NT2/D1 (cell line): ENCODE measurements around the gene FYCO1.

Experiments
- DNase-seq: peaks from one replicate; pipeline ENCODE4 v3.0.0-alpha.2; 2011; ENCODE audit warnings: low read depth, low spot score
- H3K27me3 ChIP-seq: 2 replicates; pipeline ENCODE4 v1.6.0; 2011; ENCODE audit warnings: mild to moderate bottlenecking; ENCODE audit not compliant: insufficient read length, insufficient read depth
- H3K36me3 ChIP-seq: 2 replicates; pipeline ENCODE4 v1.6.1; 2011; ENCODE audit warnings: mild to moderate bottlenecking, low read length, mixed read lengths; ENCODE audit not compliant: insufficient read depth, insufficient read length
- H3K4me1 ChIP-seq: 2 replicates; pipeline ENCODE4 v1.5.1; 2011; ENCODE audit not compliant: insufficient read depth, insufficient read length
- H3K4me3 ChIP-seq: 2 replicates; pipeline ENCODE4 v1.5.1; 2011; ENCODE audit warnings: low read depth; ENCODE audit not compliant: insufficient read length
- H3K9ac ChIP-seq: 2 replicates; pipeline ENCODE4 v1.6.0; 2011; ENCODE audit warnings: low read depth; ENCODE audit not compliant: insufficient read length
- H3K9me3 ChIP-seq: 2 replicates; pipeline ENCODE4 v1.5.1; 2011; ENCODE audit warnings: mild to moderate bottlenecking, low read length; ENCODE audit not compliant: insufficient read depth
- SUZ12 ChIP-seq: IDR thresholded peaks from 2 replicates; pipeline ENCODE4 v1.6.1; 2011; ENCODE audit not compliant: insufficient read length, insufficient read depth; ENCODE audit errors: extremely low read depth
- YY1 ChIP-seq: IDR thresholded peaks from 2 replicates; pipeline ENCODE4 v1.6.1; 2011; ENCODE audit not compliant: insufficient read length, insufficient read depth
- ZNF274 ChIP-seq: IDR thresholded peaks from 2 replicates; pipeline ENCODE4 v1.6.1; 2011; ENCODE audit warnings: mild to moderate bottlenecking, low read depth, low read length

Gene FYCO1

GRCh38 chr3:45987368-45988291, 8.0 kb downstream of the FYCO1 start:
- no peak overlapping the region for H3K9ac ChIP-seq
- DNase-seq: no peak
- peaks cover 23% of the 10 kb centered on the region for H3K36me3 ChIP-seq
- H3K4me1 ChIP-seq: peaks cover 11% of the 10 kb centered on the region
- no peaks in the 10 kb centered on the region for H3K9me3 ChIP-seq
- no peak overlapping the region for H3K4me3 ChIP-seq
- H3K27me3 ChIP-seq: no peaks in the 10 kb centered on the region
- no peak for TF ChIP-seq YY1

DNA sequence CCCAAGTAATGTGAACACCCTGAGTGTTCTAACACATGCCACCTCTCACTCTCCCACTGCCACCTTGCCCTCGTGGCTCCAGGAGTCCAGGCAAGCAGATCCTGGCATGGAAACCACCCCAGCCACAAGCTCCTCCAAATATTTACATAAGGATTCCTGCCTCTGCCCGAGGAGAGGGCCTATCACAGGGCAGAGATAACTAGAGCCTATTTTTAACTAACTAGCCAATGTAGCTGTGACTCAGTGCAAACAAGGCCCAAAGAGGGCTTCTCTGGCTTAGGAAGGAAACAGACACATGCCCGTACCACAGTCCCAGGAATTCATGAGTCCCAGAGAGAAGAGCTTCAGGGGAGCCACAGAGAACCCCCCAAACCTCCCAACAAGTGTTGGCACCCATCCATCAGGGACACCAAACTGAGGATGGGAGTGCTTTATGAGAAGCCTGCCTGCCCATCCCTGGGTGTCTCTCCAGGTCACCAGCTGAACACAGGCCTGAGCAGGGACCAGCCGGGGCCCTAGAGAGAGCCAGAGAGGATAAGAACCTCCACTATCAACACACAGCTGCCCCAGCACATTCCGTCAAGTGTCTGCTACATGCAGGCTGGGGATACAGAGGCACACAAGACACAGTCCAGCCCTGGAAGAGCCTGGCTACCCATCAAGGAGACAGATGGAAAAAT, 9.2 kb downstream of the FYCO1 start:
- Histone ChIP-seq H3K9me3 (no peaks in the 10 kb centered on the region), H3K9ac (no peak overlapping the region), H3K4me3 (no peak overlapping the region), H3K27me3 (no peaks in the 10 kb centered on the region), H3K4me1 (peaks cover 7% of the 10 kb centered on the region), H3K36me3 (peaks cover 33% of the 10 kb centered on the region)
- DNase-seq: no peak
- TF ChIP-seq ZNF274 (no peak), SUZ12 (no peak), YY1 (no peak)

DNA sequence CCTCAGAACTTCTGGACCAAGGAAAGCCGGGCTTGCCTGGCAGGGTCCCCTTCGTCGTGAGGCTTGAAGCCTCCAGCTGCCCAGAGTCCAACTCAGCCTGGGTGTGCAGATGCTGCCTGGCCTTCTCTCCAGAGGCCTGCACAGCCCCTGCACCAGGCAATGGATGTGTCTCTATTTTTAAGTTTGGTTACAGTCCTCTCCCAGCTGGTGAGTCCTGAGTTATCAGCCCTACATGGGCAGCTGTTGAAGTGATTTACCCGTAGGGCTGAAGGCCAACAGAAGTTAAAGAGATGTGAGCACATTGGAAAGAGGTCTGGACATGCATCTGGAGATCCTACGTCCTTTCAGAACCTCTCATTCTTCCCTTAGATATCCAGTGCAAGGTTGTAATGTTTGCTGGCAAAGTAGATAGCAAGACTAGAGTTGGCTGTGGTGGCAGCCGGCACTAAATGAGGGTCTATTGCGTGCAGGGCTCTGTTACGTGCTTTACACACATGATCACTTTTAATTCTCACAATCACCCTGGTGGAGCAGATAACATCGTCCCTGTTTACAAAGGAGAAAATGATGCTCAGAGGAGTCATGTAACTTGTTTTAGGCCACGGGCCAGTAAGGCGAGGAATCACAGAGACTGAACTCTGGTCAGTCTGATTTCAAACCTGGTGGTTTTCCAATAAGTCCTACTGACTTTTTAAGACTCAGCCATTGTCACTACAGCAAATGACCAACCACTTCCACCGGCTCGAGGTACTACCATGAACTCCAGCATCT, 9.9 kb downstream of the FYCO1 start:
- Histone ChIP-seq H3K36me3 (peaks cover 37% of the 10 kb centered on the region), H3K9me3 (no peaks in the 10 kb centered on the region), H3K9ac (no peak overlapping the region), H3K27me3 (no peaks in the 10 kb centered on the region), H3K4me3 (no peak overlapping the region), H3K4me1 (peaks cover 7% of the 10 kb centered on the region)
- DNase-seq: no peak
- no peak for TF ChIP-seq SUZ12
- no peak for TF ChIP-seq YY1
- TF ChIP-seq ZNF274: no peak

- Histone ChIP-seq H3K27me3 (no peaks in the 10 kb centered on the region), H3K9me3 (no peaks in the 10 kb centered on the region), H3K4me1 (peaks cover 5% of the 10 kb centered on the region), H3K36me3 (peaks cover 44% of the 10 kb centered on the region), H3K4me3 (no peak overlapping the region), H3K9ac (no peak overlapping the region)
- TF ChIP-seq YY1 (no peak), SUZ12 (no peak), ZNF274 (no peak)
- DNase-seq: no peak
These were observed 11.0 kb downstream of the FYCO1 start for GRCh38 chr3:45984331-45985312.

DNA sequence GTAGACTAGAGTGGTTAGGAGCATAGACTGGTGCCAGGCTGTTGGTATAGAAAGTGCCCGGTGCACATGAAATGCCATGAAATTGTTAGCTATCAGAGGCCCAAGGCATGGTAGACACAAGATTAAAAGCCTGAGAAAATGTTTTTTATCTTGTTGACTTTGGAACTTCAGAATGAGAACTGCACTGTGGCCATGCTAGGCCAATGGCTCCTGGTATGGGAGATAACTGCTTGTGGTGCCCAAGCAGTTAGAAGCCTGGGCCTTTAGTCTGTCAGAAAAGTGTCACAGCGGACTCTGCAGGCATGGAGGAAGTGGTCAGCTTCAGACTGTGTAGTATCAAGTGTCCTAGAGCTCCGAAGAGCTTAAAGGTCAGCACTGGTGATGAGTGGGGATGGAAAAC, 11.9 kb downstream of the FYCO1 start:
- Histone ChIP-seq H3K36me3 (peaks cover 50% of the 10 kb centered on the region), H3K4me3 (no peak overlapping the region), H3K4me1 (peaks cover 5% of the 10 kb centered on the region), H3K27me3 (no peaks in the 10 kb centered on the region), H3K9me3 (no peaks in the 10 kb centered on the region), H3K9ac (no peak overlapping the region)
- DNase-seq: no peak
- TF ChIP-seq ZNF274: no peak
- no peak for TF ChIP-seq YY1
- TF ChIP-seq SUZ12: no peak

DNA sequence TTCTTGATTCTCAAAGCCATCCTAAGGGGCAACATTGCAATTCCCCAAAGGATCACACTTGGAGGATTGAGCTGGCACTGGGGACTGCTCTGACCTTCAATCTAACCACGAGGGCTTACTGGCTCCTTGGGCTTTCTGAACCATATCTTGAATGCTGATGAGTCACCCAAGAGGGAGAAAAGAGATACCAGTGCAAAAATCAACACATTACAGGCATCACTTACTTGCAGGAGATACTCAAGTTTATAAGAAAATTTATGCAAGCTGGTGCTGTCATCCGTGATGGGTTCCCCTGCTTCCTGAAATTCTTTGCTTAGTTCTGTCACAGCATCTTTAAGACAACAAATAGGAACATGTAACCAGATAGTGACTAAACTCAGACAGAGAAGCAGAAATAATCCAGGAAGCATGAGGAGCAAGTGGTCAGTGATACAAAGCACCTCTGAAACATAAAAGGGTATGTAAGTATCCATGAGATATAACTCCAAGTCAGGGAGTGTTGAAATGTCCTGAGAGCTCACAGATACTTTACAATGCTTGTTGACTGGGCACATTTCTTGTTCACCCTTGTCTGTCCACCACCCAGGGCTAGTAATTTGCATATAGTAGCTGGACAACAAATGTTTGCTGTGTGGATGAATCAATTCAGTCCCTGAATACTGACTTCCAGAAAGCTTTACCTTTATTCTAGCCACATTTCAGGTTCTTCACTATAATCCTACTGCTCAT, 14.1 kb downstream of the FYCO1 start:
- DNase-seq: no peak
- Histone ChIP-seq H3K27me3 (no peaks in the 10 kb centered on the region), H3K36me3 (peaks cover 67% of the 10 kb centered on the region), H3K4me1 (no peaks in the 10 kb centered on the region), H3K4me3 (no peak overlapping the region), H3K9me3 (no peaks in the 10 kb centered on the region), H3K9ac (no peak overlapping the region)
- no peak for TF ChIP-seq SUZ12
- no peak for TF ChIP-seq ZNF274
- no peak for TF ChIP-seq YY1
